NCI-H2227 (cell line): ENCODE measurements around the gene LCP1.

Source experiments
- DNase-seq: peaks from one replicate; lab custom pipeline; 2025; ENCODE audit not compliant: unreplicated experiment; lab: John Stamatoyannopoulos, UW

Gene LCP1

GRCh38 chr13:46131705-46132104 is 50.3 kb downstream of the LCP1 start:
- DNase-seq = no peak

- no peak for DNase-seq
Observed at GRCh38 chr13:46129955-46130618, 51.9 kb downstream of the LCP1 start.

- no peak for DNase-seq
Observed at GRCh38 chr13:46129124-46129523, 52.9 kb downstream of the LCP1 start.

- no peak for DNase-seq
Observed at GRCh38 chr13:46127358-46128023, 54.5 kb downstream of the LCP1 start.

GRCh38 chr13:46126552-46127357 is 55.2 kb downstream of the LCP1 start:
- peak; percentile 71 for DNase-seq

- no peak for DNase-seq
Observed at GRCh38 chr13:46126056-46126455, 55.9 kb downstream of the LCP1 start.

GRCh38 chr13:46124967-46125933 is 56.7 kb downstream of the LCP1 start:
- no peak for DNase-seq

- no peak for DNase-seq
Observed at GRCh38 chr13:46124531-46124966, 57.4 kb downstream of the LCP1 start.

GRCh38 chr13:46122304-46122703 is 59.7 kb downstream of the LCP1 start:
- DNase-seq = no peak

- no peak for DNase-seq
Observed at GRCh38 chr13:46121597-46122163, 60.3 kb downstream of the LCP1 start.

- no peak for DNase-seq
Observed at GRCh38 chr13:46121033-46121432, 60.9 kb downstream of the LCP1 start.

GRCh38 chr13:46119883-46120614 is 61.9 kb downstream of the LCP1 start:
- DNase-seq = peak; percentile 8

GRCh38 chr13:46116653-46117502 is 65.1 kb downstream of the LCP1 start:
- no peak for DNase-seq

- no peak for DNase-seq
Observed at GRCh38 chr13:46114613-46115012, 67.4 kb downstream of the LCP1 start.

GRCh38 chr13:46113596-46113995 is 68.4 kb downstream of the LCP1 start:
- no peak for DNase-seq

- DNase-seq = no peak
Observed at GRCh38 chr13:46111151-46111550, 70.8 kb downstream of the LCP1 start.

GRCh38 chr13:46109451-46109850 is 72.5 kb downstream of the LCP1 start:
- no peak for DNase-seq

- DNase-seq = no peak
Observed at GRCh38 chr13:46106839-46107371, 75.1 kb downstream of the LCP1 start.

GRCh38 chr13:46104868-46105267 is 77.1 kb downstream of the LCP1 start, which contains the start of gene CPB2:
TSS of gene CPB2 (minus strand) at chr13:46105033. CDS start at chr13:46105009, 24 bp downstream.
- no peak for DNase-seq
